HG03064 (cell line): ENCODE data around the gene SBNO1.
"Not testable (repeated sequence)": the region's sequence is repeated elsewhere in the genome, so short reads cannot be mapped to it uniquely, and the experiment has no call there.

Experiments used
- ATAC-seq: cut with Tn5 transposase; IDR thresholded peaks from one replicate; pipeline ENCODE4 v1.9.1; 2021; ENCODE audit warnings: low read depth; ENCODE audit not compliant: unreplicated experiment

Gene SBNO1

DNA sequence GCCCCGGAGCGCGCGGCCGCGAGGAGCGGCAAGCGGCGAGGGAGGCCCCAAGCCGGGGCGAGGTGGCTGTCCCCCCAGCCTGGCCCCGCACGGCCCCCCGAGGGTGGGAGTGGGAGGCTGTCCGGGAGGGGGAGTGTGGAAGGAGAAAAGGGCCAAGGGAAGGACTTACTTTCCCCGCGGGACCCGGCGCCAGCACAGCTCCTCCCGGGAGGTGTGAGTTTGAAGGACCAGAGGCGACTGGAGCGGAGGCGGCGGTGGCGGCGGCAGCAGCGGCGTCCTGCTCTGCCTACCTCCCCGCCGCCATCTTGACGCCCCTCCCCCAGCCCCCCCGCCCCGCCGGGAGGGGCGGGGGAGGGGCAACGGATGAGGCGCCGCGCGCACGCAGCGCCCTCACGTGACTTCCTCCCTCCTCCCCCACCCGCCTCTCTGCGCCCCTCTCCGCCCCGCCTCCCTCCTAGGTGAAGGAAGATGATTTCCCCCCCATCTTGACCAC lies at the start of gene SBNO1:
TSS of gene SBNO1 (minus strand) at position 316 of the 493 bp plus-strand sequence. CDS start 14,406 bp downstream, outside the sequence.
- peak; percentile 22 for ATAC-seq

DNA sequence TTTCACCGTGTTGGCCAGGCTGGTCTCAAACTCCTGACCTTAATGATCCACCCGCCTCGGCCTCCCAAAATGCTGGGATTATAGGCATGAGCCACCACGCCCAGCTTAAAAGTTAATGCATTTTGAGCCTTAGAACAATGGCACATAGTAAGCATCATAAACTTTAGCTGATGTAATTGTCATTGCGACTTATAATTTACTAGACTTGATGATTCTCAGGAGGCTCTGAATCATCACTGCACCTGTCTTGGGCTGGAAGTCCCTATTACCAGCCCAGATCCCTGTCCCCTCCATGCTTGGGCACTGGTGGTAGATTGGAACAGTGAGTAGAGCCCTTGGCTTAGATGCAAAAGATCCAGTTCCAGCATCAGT lies 45.4 kb upstream of the SBNO1 start:
- no peak for ATAC-seq

DNA sequence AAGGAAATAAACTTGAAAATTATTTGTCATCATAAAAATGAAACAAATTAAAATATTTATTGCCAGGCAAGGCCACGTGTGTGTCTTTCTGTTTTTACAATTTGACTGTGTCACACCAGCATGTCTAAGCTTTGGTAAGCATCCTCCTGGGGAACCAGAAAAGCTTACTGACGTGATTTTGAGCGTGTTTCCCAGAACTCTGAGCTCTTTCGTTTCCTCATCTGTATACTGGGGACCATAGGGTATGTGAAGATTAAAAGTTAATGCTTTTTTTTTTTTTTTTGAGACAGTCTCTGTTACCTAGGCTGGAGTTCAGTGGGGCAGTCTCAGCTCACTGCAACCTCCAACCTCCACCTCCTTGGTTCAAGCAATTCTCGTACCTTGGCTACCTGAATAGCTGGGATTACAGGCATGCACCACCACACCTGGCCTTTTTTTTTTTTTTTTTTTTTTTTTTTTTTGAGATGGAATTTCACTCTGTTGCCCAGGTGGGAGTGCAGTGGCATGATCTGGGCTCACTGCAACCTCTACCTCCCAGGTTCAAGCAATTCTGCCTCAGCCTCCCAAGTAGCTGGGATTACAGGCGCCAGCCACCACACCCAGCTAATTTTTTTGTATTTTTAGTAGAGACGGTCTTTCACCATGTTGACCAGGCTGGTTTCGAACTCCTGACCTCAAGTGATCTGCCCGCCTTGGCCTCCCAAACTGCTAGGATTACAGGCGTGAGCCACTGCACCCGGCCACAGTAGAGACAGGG lies 44.8 kb upstream of the SBNO1 start:
- ATAC-seq, result not testable (repeated sequence)

DNA sequence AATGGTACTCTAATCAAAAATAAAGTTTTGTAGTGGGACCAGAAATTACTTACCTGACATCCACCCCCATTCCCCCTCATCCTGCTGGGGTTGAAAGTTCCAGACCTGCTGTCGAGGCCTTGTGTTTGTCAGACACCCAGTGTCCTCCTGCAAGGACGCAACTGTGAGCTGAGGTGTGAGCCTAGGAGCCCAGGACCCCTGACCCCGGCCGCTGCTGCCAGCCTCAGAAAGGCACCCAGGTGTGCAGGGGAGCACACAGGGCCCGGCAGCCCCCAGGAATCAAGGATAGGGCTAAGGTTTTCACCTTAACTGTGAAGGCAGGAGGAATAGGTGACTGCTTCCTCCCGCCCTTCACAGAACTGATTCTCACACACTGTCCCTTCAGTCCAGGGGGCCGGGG lies 44.0 kb upstream of the SBNO1 start:
- not testable (repeated sequence) for ATAC-seq

DNA sequence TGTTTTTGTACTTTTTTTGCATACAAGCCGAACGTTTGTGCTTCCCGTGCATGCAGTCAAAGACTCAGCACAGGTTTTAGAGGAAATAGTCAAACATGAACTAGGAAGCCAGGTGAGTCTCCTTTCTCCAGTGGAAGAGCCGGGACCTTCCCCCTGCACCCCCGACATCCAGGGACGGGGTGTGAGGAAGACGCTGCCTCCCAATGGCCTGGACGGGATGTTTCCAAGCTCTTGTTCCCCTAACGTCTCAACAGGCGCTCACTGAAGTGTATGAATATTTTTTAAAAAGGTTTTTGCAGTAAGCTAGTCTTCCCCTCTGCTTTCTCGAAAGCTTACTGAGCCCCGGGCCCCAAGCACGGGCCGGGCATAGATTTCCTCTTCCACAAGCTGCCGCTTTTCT lies 43.3 kb upstream of the SBNO1 start:
- ATAC-seq, result not testable (repeated sequence)

DNA sequence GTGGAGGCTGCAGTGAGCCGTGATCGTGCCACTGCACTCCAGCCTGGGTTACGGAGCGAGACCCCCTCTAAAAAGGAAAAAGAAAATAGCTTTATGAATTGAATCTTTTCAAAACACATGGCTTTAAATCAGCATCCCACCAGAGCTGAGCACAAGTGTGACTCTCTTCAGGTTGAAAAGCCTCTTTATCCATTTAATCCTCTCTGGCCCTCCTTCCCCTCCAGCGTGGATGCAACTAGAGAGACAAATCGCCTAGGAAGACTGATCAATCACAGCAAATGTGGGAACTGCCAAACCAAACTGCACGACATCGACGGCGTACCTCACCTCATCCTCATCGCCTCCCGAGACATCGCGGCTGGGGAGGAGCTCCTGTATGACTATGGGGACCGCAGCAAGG lies 42.6 kb upstream of the SBNO1 start:
- ATAC-seq, result not testable (repeated sequence)

DNA sequence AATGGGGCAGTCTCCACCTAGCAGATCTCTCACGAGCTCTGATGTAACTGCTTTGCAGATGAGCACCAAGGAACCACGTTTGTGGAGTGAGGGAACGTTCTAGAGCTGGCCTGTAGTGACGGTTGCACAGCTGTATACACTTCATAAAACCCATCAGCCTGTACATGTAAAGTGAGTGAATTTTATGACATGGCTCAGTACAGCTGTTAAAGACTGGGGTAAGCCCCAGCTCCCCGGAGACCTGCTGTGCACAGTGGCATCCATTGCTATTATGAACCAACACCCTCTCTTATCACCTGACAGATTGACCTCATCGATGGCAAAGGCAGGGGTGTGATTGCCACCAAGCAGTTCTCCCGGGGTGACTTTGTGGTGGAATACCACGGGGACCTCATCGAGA lies 39.9 kb upstream of the SBNO1 start:
- ATAC-seq, result no peak

DNA sequence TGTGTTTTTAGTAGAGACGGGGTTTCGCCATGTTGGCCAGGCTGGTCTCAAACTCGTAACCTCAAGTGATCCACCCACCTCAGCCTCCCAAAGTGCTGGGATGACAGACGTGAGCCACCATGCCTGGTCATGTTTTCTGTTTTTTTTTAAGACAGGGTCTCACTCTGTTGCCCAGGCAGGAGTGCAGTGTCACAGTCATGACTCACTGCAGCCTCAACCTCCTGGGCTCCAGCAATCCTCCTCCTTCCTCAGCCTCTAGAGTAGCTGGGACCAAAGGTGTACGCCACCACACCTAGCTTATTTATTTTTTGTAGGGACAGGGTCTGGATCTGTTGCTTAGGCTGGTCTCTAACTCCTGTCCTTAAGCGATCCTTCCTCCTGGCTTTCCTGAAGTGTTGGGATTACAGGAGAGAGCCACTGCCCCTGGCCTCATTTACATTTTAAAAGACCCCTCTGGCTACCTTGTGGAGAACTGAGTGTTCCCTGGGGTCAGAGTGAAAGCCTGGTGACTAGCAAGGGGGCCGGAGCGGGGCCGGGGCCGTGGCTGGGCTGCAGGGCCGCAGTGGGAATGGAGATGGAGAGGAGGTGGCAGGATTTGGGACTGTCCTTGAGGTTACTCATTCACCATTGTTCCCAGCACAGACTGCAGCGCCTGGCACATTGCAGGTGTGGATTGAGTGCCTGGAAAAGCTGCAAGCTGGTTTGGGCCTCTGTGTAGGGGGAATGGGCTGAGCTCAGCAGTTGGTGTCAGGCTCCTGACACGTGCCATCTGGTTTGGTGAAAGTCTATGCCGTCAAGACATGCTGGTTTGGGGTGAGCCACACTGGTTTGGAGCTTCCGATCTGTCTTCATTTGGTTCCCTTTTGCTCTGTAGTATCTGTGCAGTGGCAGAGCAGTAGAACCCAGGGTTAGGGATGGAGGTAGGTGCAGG lies 37.4 kb upstream of the SBNO1 start:
- ATAC-seq, result no peak

DNA sequence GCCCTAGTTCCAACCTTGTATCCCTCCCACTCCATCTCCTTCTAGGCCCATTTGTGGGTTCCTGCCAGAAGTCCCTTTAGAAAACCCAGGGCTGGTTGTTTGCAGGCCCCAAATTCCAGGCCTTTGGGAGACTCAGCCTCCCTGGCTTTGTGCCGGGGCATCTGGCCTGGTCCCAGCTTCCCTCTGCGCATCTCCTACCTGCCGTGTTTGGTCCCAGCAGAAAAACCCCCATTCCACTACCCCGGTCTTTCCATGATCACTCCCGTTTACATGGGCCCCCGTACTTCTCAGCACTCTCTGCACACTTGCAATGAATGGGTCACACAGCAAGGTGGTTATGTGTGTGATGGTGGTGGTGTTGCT lies 34.6 kb upstream of the SBNO1 start:
- no peak for ATAC-seq

DNA sequence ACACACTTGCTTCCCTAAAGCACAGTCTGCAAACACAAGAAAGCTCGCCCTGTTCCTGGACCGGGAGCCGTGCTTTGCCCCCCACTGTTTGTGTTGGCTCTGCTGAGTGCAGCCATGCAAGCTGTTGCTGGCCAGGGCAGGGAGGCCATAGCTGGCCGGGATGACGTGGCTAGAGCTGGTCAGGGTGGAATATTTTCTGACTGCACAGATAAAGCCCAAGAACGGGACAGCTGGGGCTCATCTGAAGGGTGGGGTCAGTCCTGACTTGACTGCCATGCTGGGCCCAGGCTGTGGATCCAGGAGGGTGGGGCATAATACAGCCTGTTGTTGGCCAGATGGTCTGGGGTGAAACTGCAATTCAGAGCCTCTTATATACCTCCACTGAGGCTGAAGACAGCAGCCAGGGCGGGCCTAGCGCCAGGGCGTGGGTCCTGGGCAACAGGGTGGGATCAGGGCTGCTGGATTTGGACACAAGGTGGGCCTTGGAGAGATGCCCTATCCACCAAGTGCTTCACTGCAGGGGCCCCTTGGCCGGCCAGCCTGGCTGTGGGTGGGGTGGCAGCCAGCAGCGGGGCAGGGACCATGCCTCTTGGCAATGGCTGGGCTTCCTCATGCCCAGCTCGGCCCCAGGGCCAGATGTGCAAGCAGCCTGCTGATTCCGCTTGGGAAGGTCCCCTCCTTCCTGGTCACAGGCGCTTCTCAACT lies 34.1 kb upstream of the SBNO1 start:
- no peak for ATAC-seq

DNA sequence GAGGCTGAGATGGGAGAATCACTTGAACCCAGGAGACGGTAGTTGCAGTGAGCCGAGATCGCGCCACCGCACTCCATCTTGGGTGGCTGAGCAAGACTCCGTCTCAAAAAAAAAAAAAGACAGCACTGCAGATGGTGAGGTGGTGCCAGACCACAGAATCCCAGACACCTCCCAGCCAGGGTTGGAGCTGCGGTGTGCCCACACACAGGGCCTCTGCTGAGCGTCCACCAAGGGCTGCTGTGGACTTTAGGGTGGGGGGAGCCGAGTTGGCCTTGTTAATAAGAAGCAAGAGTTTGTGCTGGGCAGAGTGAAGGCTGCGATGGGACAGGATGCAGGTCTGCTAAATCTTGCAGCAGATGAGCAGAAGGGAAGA lies 33.5 kb upstream of the SBNO1 start:
- ATAC-seq, result no peak

DNA sequence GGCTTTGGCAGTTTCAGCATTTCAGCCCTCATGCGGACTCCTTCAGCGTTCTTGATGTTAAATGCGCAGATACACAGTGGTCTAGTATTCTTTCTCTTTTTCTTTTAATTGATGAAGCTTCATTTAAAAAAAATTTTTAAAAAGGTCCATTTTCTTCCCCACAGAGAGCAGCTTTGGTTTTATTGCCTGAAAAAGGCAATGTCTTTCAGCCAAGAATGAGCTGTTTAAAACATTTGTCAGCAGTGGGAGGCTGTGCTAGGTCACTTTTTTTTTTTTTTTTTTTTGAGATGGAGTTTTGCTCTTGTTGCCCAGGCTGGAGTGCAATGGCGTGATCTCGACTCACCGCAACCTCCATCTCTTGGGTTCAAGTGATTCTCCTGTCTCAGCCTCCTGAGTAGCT lies 32.8 kb upstream of the SBNO1 start:
- ATAC-seq, result no peak

DNA sequence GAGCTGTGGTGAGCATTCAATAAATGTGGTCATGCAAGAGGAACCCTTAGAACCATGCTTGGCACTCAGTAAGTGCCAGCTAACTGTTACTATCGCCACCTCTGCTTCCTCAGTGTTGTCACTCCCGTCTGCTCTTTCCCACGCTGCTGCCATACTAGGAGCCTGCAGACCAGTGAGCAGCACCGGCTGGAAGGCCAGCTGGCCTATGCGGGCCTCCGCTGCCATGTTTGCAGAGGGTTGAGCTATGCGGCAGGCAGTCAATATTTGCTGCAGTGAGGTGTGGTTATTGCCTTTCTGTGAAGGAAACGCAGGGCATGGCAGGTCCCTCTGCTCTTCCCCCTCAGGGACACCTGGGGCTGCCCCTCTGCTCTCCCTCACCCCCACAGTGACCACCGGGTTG lies 32.3 kb upstream of the SBNO1 start:
- ATAC-seq, result no peak

DNA sequence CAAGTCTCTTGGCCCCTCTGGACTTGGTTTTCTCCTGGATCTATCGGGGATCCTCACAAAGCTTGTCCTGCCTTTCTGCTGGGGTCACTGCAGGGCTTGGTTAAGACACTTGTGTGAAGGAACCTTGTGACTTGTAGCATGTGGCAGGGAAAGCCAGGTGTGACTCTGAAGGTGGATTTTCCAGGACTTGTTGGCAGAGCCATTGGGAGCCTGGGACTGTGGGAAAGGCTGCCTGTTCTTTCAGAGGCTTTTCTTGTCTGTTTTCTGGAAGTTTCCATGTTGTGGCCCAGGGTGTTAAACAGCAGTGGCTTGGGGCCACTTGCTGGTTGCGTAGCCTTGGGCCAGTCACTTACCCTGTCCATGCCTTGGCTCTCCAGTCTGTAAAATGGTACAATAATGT lies 31.9 kb upstream of the SBNO1 start:
- no peak for ATAC-seq

DNA sequence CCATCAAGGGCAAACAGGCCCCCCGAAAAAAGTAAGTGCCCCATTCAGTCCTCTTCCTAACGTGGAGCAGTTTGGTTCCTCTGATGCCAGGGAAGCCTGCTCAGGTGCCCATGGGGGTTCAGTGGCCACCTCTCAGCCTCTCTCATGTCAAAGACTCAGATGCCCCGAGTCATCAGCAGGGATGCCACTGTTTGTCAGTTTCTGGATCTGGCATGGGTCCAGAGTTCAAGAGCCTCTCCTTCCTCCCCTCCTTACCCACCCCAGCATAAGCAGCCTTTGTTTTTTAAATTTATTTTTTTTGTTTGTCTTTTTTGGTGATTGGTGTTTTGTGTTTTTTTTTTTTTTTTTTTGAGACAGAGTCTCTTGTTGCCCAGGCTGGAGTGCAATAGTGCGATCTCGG lies 30.6 kb upstream of the SBNO1 start:
- ATAC-seq, result no peak

DNA sequence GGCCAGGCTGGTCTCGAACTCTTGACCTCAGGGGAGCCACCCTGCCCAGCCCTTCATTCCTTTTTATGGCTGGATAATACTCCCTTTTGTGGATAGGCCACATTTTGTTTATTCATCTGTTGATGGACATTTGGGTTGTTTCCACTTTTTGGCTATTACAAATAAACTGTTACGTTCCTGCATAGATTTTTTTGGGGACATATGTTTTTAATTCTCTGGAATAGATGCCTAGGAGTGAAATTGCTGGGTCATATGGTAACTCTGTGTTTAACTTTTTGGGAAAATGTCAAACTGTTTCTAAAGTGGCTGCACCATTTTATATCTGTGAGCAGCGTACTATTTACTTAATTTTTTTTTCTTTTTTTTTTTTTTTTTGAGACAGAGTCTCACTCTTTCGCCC lies 29.1 kb upstream of the SBNO1 start:
- ATAC-seq, result no peak

DNA sequence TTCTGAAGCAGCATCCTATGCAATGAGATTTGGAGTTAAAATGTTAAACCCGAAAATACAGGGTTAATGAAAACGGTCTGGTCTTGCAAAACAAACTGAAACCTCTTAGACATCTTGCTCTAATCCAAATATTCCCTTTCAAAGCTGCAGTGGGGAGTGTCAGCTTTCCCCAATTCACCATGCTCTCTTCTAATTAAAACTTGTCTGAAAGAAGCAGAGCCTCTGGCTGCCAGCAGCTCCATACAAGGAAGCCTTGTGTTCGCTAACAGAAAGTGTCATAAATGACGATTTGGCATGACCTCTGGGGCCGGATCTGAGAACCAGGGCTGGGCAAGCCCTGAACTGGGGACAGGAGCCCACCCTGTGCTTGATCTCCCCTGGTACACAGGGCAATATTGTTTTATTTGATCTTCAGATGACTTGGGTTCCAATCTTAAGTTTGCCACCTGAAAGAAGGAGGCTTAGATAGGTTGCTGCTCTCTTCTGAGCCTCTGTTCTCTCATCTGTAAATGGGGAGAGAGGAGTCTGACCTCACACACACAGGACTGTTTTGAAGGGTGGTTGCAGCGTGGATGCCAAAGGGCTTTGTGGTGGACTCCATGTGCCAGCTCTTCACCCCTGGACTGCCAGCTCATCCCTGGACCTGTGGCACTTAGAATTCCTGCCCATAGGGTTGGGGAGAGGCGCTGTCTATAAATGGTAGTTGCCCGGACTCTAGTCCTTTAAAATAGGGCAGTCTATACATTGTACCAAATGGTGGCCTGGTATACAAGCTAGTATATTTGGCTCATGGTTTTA lies 27.1 kb upstream of the SBNO1 start:
- ATAC-seq, result no peak

DNA sequence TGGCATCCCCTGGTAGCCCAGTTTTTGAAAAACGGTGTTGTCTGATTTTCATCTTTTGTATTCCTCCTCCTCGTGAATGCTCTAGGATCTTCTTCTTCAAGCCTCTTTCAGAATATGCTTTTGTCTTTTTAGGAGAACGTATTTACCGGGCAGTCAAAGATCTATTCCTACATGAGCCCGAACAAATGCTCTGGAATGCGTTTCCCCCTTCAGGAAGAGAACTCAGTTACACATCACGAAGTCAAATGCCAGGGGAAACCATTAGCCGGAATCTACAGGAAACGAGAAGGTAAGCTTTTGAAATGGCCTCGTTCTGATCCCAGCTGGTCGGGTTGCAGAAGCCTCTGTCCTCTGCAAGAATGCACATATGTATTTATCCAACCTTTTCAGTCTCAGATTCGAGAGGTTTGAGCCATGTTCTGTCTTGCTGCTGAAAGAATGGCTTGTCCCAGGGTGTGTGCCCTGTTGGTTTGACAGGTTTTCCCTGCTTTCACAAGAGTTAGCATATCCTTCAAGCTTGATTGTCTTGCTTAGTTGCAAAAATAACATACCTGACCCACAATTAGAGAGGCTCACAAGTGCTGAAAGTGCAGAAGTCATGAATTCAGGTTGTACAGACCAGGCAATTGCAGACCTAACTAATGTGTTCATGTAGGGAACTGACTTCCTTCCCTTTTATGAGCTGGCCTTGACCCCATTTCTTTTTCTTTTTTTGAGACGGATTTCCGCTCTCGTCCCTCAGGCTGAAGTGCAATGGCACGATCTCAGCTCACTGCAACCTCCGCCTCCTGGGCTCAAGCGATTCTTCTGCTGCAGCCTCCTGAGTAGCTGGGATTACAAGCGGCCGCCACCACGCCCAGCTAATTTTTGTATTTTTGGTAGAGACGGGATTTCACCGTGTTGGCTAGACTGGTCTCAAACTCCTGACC lies 26.1 kb upstream of the SBNO1 start:
- no peak for ATAC-seq
